Liver (tissue), 9 donors: ENCODE measurements around the gene UCK2. TPM values are rescaled to one million over a fixed set of nuclear protein-coding genes. Genes with fewer than 3 reads are reported as not detected.
"Not testable (repeated sequence)": the region's sequence is repeated elsewhere in the genome, so short reads cannot be mapped to it uniquely, and the experiment has no call there.

Experiments used
- DNase-seq: peaks from one replicate; pipeline ENCODE4 v3.0.0-alpha.2; 2017; ENCODE audit warnings: low spot score
- H3K27ac ChIP-seq, 2 donors: one replicate each; pipeline ENCODE4 v1.7.0; 2013; ENCODE audit warnings: inconsistent platforms in 2 of 2, low read length in 2 of 2, control low read depth in 1 of 2, low read depth in 1 of 2, mild to moderate bottlenecking in 1 of 2
- H3K27me3 ChIP-seq, 4 donors: one replicate each; pipeline versions ENCODE4 v1.6.1 to v1.7.0; 2013; ENCODE audit warnings: low read length in 3 of 4, inconsistent platforms in 1 of 4, mild to moderate bottlenecking in 1 of 4, moderate library complexity in 1 of 4; ENCODE audit not compliant: control insufficient read depth in 4 of 4, insufficient read depth in 4 of 4
- H3K36me3 ChIP-seq, 4 donors: one replicate each; pipeline versions ENCODE4 v1.6.1 to v1.7.0; 2013; ENCODE audit warnings: low read length in 3 of 4, mild to moderate bottlenecking in 3 of 4, low read depth in 1 of 4, moderate library complexity in 1 of 4; ENCODE audit not compliant: control insufficient read depth in 4 of 4, insufficient read depth in 3 of 4
- H3K4me1 ChIP-seq, 4 donors: one replicate each; pipeline versions ENCODE4 v1.6.1 to v1.7.0; 2013; ENCODE audit warnings: low read length in 3 of 4, mild to moderate bottlenecking in 3 of 4, moderate library complexity in 1 of 4; ENCODE audit not compliant: control insufficient read depth in 4 of 4, insufficient read depth in 4 of 4
- H3K4me3 ChIP-seq, 3 donors: one replicate each; pipeline versions ENCODE4 v1.6.1 to v1.7.0; 2013; ENCODE audit warnings: low read length in 3 of 3, control low read depth in 1 of 3, low read depth in 1 of 3, mild to moderate bottlenecking in 1 of 3
- H3K9ac ChIP-seq, 2 donors: one replicate each; pipeline ENCODE4 v1.7.0; 2013; ENCODE audit warnings: low read length in 2 of 2, mild to moderate bottlenecking in 2 of 2, moderate library complexity in 2 of 2, control low read depth in 1 of 2, low read depth in 1 of 2
- H3K9me3 ChIP-seq, 4 donors: one replicate each; pipeline versions ENCODE4 v1.6.1 to v1.7.0; 2013; ENCODE audit warnings: low read length in 3 of 4; ENCODE audit not compliant: control insufficient read depth in 4 of 4
- ATF3 ChIP-seq: IDR thresholded peaks from 2 replicates; pipeline ENCODE4 v1.6.1; 2016; ENCODE audit warnings: antibody characterized with exemption
- EGR1 ChIP-seq, 2 donors: IDR thresholded peaks; 2 replicates each; pipeline ENCODE4 v1.6.1; 2016 to 2018; ENCODE audit warnings: antibody characterized with exemption in 2 of 2, low read depth in 2 of 2
- GABPA ChIP-seq, 2 donors: IDR thresholded peaks in 1 of 2; conservative IDR thresholded peaks in 1 of 2; 2 replicates each; pipeline ENCODE4 v1.6.1; 2016; ENCODE audit warnings: antibody characterized with exemption in 2 of 2, mild to moderate bottlenecking in 1 of 2, moderate library complexity in 1 of 2
- HNF4A ChIP-seq, 2 donors: conservative IDR thresholded peaks; 2 replicates each; pipeline ENCODE4 v1.6.1; 2016; ENCODE audit warnings: antibody characterized with exemption in 2 of 2, mild to moderate bottlenecking in 2 of 2
- HNF4G ChIP-seq: IDR thresholded peaks from 2 replicates; pipeline ENCODE4 v1.6.1; 2016; ENCODE audit warnings: antibody characterized with exemption
- NR2F2 ChIP-seq: IDR thresholded peaks from 2 replicates; pipeline ENCODE4 v1.6.1; 2016; ENCODE audit warnings: antibody characterized with exemption
- RAD21 ChIP-seq, 2 donors: IDR thresholded peaks; 2 replicates each; pipeline ENCODE4 v1.6.1; 2016; ENCODE audit warnings: antibody characterized with exemption in 2 of 2, mild to moderate bottlenecking in 2 of 2
- RXRA ChIP-seq, 2 donors: IDR thresholded peaks; 2 replicates each; pipeline ENCODE4 v1.6.1; 2017 to 2018; ENCODE audit warnings: antibody characterized with exemption in 2 of 2, mild to moderate bottlenecking in 1 of 2
- SP1 ChIP-seq: IDR thresholded peaks from 2 replicates; pipeline ENCODE4 v1.6.1; 2018; ENCODE audit warnings: antibody characterized with exemption, mild to moderate bottlenecking
- TAF1 ChIP-seq: conservative IDR thresholded peaks from 2 replicates; pipeline ENCODE4 v1.6.1; 2016; ENCODE audit warnings: antibody characterized with exemption, mild to moderate bottlenecking
- WGBS: extraction: QIAGEN DNeasy Blood & Tissue Kit; methylation state at CpG from one replicate; pipeline ENCODE4 v1.1.7; 2013; 5-methylcytosine and 5-hydroxymethylcytosine counted together
- polyA plus RNA-seq, 2 donors: library from polyadenylated mRNA; stranded (reverse) in 1 of 2; unstranded in 1 of 2; fragments of 200-250 nt in 1 of 2; fragments of >200 nt in 1 of 2; fragmentation: Nextera tagmentation in 1 of 2; extraction: Ambion mirVana in 1 of 2; gene quantifications; one replicate each; pipeline versions ENCODE4 v1.2.1 to v1.2.3, GENCODE V29; 2013 to 2015
- total RNA-seq, 2 donors: library from RNA; depleted of rRNA; stranded (reverse); fragments of >200 nt; gene quantifications; one replicate each; pipeline ENCODE4 v1.2.3, GENCODE V29; 2014
- TF ChIP-seq, protein P1 (sequence below): IDR thresholded peaks from 2 replicates; pipeline ENCODE4 v1.6.1; 2016; ENCODE audit warnings: antibody characterized with exemption
- TF ChIP-seq, protein P2 (sequence below): IDR thresholded peaks from 2 replicates; pipeline ENCODE4 v1.6.1; 2016; ENCODE audit warnings: antibody characterized with exemption
- TF ChIP-seq, protein P3 (sequence below): fragments of 150-350 bp; IDR thresholded peaks from 2 replicates; pipeline ENCODE4 v1.5.1; 2017; ENCODE audit warnings: improper control_type of control experiment, low read depth, low read length; ENCODE audit not compliant: missing input control
- donor health status: healthy.
- donor health status: healthy.
- donor health status: healthy.
- donor health status: healthy.
- donor health status: healthy.

Gene UCK2
- total and polyA plus RNA-seq, 4 donors, result 8.9 to 25.5 (median 17.3) TPM

- no peak overlapping the region for H3K27ac ChIP-seq
- TF ChIP-seq ATF3 (no peak), GABPA (IDR thresholded peaks at IDR 0.05 in 1 of 2, conservative IDR thresholded peaks at IDR 0.05 in 1 of 2) (no peak), RXRA (IDR thresholded peaks at IDR 0.05) (no peak), TAF1 (no peak), RAD21 (IDR thresholded peaks at IDR 0.05) (no peak), SP1 (no peak), EGR1 (IDR thresholded peaks at IDR 0.05; ENCODE audit: low read depth in 2 of 2) (no peak), HNF4A (conservative IDR thresholded peaks at IDR 0.05) (no peak)
- TF ChIP-seq, protein P1, sequence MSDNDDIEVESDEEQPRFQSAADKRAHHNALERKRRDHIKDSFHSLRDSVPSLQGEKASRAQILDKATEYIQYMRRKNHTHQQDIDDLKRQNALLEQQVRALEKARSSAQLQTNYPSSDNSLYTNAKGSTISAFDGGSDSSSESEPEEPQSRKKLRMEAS, result no peak
- TF ChIP-seq, protein P2, sequence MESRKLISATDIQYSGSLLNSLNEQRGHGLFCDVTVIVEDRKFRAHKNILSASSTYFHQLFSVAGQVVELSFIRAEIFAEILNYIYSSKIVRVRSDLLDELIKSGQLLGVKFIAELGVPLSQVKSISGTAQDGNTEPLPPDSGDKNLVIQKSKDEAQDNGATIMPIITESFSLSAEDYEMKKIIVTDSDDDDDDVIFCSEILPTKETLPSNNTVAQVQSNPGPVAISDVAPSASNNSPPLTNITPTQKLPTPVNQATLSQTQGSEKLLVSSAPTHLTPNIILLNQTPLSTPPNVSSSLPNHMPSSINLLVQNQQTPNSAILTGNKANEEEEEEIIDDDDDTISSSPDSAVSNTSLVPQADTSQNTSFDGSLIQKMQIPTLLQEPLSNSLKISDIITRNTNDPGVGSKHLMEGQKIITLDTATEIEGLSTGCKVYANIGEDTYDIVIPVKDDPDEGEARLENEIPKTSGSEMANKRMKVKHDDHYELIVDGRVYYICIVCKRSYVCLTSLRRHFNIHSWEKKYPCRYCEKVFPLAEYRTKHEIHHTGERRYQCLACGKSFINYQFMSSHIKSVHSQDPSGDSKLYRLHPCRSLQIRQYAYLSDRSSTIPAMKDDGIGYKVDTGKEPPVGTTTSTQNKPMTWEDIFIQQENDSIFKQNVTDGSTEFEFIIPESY, result no peak
- no peaks in the 10 kb centered on the region for H3K4me1 ChIP-seq
- no peaks in the 10 kb centered on the region for H3K27me3 ChIP-seq
- no peaks in the 10 kb centered on the region for H3K36me3 ChIP-seq
- no peak for DNase-seq
- no peak overlapping the region for H3K9ac ChIP-seq
- no peak overlapping the region for H3K4me3 ChIP-seq
- H3K9me3 ChIP-seq, result peaks cover 0 to 2% (median under 1%) of the 10 kb centered on the region in 4 donors
Measured at GRCh38 chr1:165799387-165799786, 28.0 kb upstream of the UCK2 start.

DNA sequence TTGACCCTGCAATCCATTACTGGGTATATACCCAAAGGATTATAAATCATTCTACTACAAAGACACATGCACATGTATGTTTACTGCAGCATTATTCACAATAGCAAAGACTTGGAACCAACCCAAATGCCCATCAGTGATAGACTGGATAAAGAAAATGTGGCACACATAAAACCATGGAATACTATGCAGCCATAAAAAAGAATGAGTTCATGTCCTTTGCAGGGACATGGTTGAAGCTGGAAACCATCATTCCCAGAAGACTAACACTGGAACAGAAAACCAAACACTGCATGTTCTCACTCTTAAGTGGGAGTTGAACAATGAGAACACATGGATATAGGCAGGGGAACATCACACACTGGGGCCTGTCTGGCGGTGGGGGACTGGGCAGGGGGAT lies 22.9 kb upstream of the UCK2 start:
- not testable (repeated sequence) for H3K4me1 ChIP-seq, H3K27ac ChIP-seq, H3K36me3 ChIP-seq, H3K9ac ChIP-seq, H3K9me3 ChIP-seq, H3K27me3 ChIP-seq, DNase-seq, H3K4me3 ChIP-seq
- 67% methylated on average over 1 of the region's 1 CpG for WGBS

DNA sequence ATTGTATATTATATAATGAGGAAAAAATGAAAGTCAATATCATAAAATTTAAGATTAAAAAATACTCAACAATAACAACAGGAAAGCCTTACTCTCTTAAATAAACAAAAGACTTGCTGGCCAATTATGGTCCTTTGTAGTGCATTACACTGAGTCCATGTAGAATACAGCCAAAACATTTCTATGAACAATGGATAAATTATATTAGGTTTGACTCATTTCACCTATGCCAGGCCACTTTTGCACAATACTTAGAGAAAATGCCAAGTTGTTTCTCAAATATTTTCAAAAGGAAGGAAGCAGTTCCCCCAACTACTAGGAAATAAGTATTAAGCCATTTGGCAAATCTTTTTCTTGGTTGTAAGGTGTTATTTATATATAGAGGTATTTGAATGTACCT lies 19.8 kb upstream of the UCK2 start:
- no peaks in the 10 kb centered on the region for H3K27me3 ChIP-seq
- DNase-seq, result no peak
- no peaks in the 10 kb centered on the region for H3K36me3 ChIP-seq
- no peak for TF ChIP-seq EGR1 (IDR thresholded peaks at IDR 0.05; ENCODE audit: low read depth in 2 of 2)
- no peak for TF ChIP-seq HNF4A (conservative IDR thresholded peaks at IDR 0.05)
- no peak for TF ChIP-seq TAF1
- TF ChIP-seq GABPA (IDR thresholded peaks at IDR 0.05 in 1 of 2, conservative IDR thresholded peaks at IDR 0.05 in 1 of 2), result no peak
- no peak for TF ChIP-seq RAD21 (IDR thresholded peaks at IDR 0.05)
- TF ChIP-seq, protein P3, sequence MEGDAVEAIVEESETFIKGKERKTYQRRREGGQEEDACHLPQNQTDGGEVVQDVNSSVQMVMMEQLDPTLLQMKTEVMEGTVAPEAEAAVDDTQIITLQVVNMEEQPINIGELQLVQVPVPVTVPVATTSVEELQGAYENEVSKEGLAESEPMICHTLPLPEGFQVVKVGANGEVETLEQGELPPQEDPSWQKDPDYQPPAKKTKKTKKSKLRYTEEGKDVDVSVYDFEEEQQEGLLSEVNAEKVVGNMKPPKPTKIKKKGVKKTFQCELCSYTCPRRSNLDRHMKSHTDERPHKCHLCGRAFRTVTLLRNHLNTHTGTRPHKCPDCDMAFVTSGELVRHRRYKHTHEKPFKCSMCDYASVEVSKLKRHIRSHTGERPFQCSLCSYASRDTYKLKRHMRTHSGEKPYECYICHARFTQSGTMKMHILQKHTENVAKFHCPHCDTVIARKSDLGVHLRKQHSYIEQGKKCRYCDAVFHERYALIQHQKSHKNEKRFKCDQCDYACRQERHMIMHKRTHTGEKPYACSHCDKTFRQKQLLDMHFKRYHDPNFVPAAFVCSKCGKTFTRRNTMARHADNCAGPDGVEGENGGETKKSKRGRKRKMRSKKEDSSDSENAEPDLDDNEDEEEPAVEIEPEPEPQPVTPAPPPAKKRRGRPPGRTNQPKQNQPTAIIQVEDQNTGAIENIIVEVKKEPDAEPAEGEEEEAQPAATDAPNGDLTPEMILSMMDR, result no peak
- TF ChIP-seq HNF4G, result no peak
- TF ChIP-seq NR2F2, result no peak
- H3K9ac ChIP-seq, result no peak overlapping the region
- no peaks in the 10 kb centered on the region for H3K9me3 ChIP-seq
- no peaks in the 10 kb centered on the region for H3K4me1 ChIP-seq
- no peak overlapping the region for H3K27ac ChIP-seq
- H3K4me3 ChIP-seq, result no peak overlapping the region
